ENCODE results near the gene TMEM120A. TPM values are rescaled to one million over a fixed set of nuclear protein-coding genes. Genes with fewer than 3 reads are reported as not detected.

Gene TMEM120A
- total RNA-seq (2014; rRNA removed; shearing (Covaris generic)) (12.4 and 18.1 TPM in 2 replicates), total RNA-seq (2022) (22.1 and 23.0 TPM in 2 replicates), Bru-seq, nascent RNA (percentile 45 among the genes with signal in this experiment), BruChase-seq, experiment 1, labeled RNA remaining after a 6-hour chase (percentile 51 among the genes with signal in this experiment), BruChase-seq, experiment 2, labeled RNA remaining after a 2-hour chase (percentile 48 among the genes with signal in this experiment)
- long read RNA-seq, transcript TMEM120A-214 (12 exons, 1,456 nt): major isoform, 18 of 53 reads
- long read RNA-seq, partial matches to known transcripts: 4 of 53 reads
- long read RNA-seq, other reads (novel, unspliced or antisense): 26 of 53 reads

DNA sequence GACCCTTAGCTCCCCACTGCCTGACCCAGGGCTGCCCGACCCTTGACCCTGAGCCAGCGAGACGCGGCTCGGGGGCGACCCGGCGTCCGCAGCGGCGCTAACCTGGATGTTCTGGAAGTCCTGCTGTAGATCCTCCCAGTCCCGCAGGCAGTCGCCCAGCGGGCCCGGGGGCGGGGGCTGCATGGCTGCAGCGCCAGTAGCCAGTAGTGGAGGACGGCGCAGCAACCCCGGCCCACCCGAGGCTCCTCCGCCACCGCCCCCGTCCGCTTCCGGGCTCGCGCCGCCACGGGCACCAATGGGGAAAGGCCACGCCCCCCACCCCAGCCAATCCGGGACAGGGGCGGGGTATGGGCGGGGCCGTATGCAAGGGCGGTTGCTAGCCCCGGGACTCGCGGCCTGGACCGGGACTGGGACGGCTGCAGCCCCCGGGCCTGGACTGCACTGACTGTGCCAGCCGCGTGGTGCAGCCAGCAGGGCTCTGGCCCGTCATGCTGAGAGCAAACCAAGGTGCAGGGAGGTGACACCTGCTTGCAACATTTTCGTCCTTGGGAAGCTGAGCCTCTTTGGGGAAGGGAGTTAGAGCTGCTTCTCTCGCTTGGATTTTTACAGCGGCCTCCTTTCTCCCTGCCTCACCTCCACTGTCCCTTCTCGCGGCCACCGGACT is at the start of gene TMEM120A:
TSS of gene TMEM120A (minus strand) at position 208 of the 664 bp plus-strand sequence. CDS start at position 183, 25 bp downstream.
- ChIA-PET POLR2A (interaction anchor here (0.6 kb wide), 1 partner anchor 10 kb away, joined by 4 read pairs; no protein-coding TSS in a partner anchor), CTCF (ENCODE audit: unreplicated experiment) (no interaction called here)
- intact Hi-C loops (cut with micrococcal nuclease; ENCODE audit: unreplicated experiment): no loop called here
- DNase-seq (ENCODE audit: low spot score): peak; percentile 93
- Histone ChIP-seq H3K4me2 (ENCODE audit: low read length) (peak within 1 kb of the TSS; percentile 94), H2AFZ (ENCODE audit: low read length) (peak within 1 kb of the TSS; percentile 88), H3K36me3 (ENCODE audit: insufficient read depth, low read length) (no peaks in the 10 kb centered on the region), H3K9me2 (ENCODE audit: insufficient read depth, low read length) (no peaks in the 10 kb centered on the region), H3K9me3 (ENCODE audit: low read length) (no peaks in the 10 kb centered on the region), H3K27ac (ENCODE audit: low read depth, low read length, poor library complexity, severe bottlenecking) (no peak within 1 kb of the TSS), H3K4me1 (ENCODE audit: insufficient read depth, low read length, poor library complexity, severe bottlenecking) (peaks cover 5% of the 10 kb centered on the region), H3K79me2 (ENCODE audit: insufficient read depth, low read depth, low read length) (no peaks in the 10 kb centered on the region), H4K20me1 (ENCODE audit: insufficient read depth, low read length) (no peaks in the 10 kb centered on the region), H3K4me3 (ENCODE audit: low read depth, low read length, poor library complexity, severe bottlenecking) (peak within 1 kb of the TSS; percentile 94)
- BruUV-seq (replicated peaks): no TSS peak
- TF ChIP-seq EZH2phosphoT487 (IDR thresholded peaks at IDR 0.05; ENCODE audit: borderline replicate concordance, low read depth, low read length): no peak
- TF ChIP-seq, protein P1, sequence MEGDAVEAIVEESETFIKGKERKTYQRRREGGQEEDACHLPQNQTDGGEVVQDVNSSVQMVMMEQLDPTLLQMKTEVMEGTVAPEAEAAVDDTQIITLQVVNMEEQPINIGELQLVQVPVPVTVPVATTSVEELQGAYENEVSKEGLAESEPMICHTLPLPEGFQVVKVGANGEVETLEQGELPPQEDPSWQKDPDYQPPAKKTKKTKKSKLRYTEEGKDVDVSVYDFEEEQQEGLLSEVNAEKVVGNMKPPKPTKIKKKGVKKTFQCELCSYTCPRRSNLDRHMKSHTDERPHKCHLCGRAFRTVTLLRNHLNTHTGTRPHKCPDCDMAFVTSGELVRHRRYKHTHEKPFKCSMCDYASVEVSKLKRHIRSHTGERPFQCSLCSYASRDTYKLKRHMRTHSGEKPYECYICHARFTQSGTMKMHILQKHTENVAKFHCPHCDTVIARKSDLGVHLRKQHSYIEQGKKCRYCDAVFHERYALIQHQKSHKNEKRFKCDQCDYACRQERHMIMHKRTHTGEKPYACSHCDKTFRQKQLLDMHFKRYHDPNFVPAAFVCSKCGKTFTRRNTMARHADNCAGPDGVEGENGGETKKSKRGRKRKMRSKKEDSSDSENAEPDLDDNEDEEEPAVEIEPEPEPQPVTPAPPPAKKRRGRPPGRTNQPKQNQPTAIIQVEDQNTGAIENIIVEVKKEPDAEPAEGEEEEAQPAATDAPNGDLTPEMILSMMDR (conservative IDR thresholded peaks at IDR 0.05; ENCODE audit: low read length): 0 out of 2 replicates have a peak, but pooled peaks have one; percentile 24

DNA sequence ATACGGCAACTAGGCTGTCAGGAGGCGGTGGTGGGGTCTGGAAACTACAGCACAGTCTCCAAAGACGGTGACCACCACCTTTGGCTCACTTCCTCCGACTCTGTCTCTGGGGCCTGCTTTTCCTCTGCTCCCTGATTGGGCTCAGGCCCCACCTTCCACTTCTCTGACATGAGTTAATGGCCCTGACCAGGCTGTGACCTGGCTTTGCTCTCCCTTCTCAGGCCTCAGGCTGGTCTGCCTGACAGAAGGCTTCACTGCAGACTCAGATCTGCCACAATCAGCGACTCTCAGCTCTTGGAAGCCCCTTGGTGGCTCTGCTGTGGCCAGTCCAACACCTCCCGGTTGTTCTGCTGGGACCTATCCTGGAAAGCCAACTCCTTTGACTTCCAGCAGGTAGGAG is 45.7 kb upstream of the TMEM120A start:
- no peak for DNase-seq (ENCODE audit: low spot score)
- no peak overlapping the region for H2AFZ ChIP-seq (ENCODE audit: low read length)
- ChIA-PET CTCF (ENCODE audit: unreplicated experiment) (no interaction called here), POLR2A (no interaction called here)
- no peak for TF ChIP-seq EZH2phosphoT487 (IDR thresholded peaks at IDR 0.05; ENCODE audit: borderline replicate concordance, low read depth, low read length)
- TF ChIP-seq, protein P1 (conservative IDR thresholded peaks at IDR 0.05; ENCODE audit: low read length): no peak
- no peak overlapping the region for H3K4me2 ChIP-seq (ENCODE audit: low read length)
- H3K27ac ChIP-seq (ENCODE audit: low read depth, low read length, poor library complexity, severe bottlenecking): no peak overlapping the region
- H3K36me3 ChIP-seq (ENCODE audit: insufficient read depth, low read length): no peaks in the 10 kb centered on the region
- H3K9me3 ChIP-seq (ENCODE audit: low read length): no peaks in the 10 kb centered on the region
- intact Hi-C loops (cut with micrococcal nuclease; ENCODE audit: unreplicated experiment): no loop called here
- no peaks in the 10 kb centered on the region for H3K79me2 ChIP-seq (ENCODE audit: insufficient read depth, low read depth, low read length)
- BruUV-seq (replicated peaks): no TSS peak
- H3K4me3 ChIP-seq (ENCODE audit: low read depth, low read length, poor library complexity, severe bottlenecking): no peak overlapping the region
- peaks cover 10% of the 10 kb centered on the region for H4K20me1 ChIP-seq (ENCODE audit: insufficient read depth, low read length)
- H3K4me1 ChIP-seq (ENCODE audit: insufficient read depth, low read length, poor library complexity, severe bottlenecking): no peaks in the 10 kb centered on the region
- no peaks in the 10 kb centered on the region for H3K9me2 ChIP-seq (ENCODE audit: insufficient read depth, low read length)

Data from OCI-LY7 (cell line).